ENCODE results near the gene EHMT1. TPM values are rescaled to one million over a fixed set of nuclear protein-coding genes. Genes with fewer than 3 reads are reported as not detected.

Gene EHMT1
- total and polyA plus RNA-seq, 2 experiments from 2014 or later = 162 to 177 TPM

- TF ChIP-seq JUNB (IDR thresholded peaks at IDR 0.05; ENCODE audit: unreplicated experiment) (no peak), EZH2phosphoT487 (IDR thresholded peaks at IDR 0.05; ENCODE audit: unreplicated experiment) (no peak), CREB1 (CRISPR knock-in tag; IDR thresholded peaks at IDR 0.05; ENCODE audit: low read depth) (no peak), NANOG (IDR thresholded peaks at IDR 0.05; ENCODE audit: borderline replicate concordance) (no peak), ZNF331 (CRISPR knock-in tag; IDR thresholded peaks at IDR 0.05; ENCODE audit: low read depth) (no peak)
Measured at GRCh38 chr9:137866226-137867141, 247.7 kb downstream of the EHMT1 start (continued).

- no peaks in the 10 kb centered on the region for H3K36me3 ChIP-seq (ENCODE audit: insufficient read depth)
- no peak for ATAC-seq
- Mint-ChIP-seq H3K9me3 (no peaks in the 10 kb centered on the region; the same call in 2 of the 3 replicates), H3K27ac (no peak overlapping the region), H3K36me3 (ENCODE audit: low read depth) (no peaks in the 10 kb centered on the region; the same call in 2 of the 3 replicates), H3K27me3 (ENCODE audit: insufficient read depth, low read depth, poor library complexity) (peaks cover 4% of the 10 kb centered on the region), H3K4me3 (no peak overlapping the region), H3K4me1 (peaks cover 4% of the 10 kb centered on the region)
- peaks cover under 1% of the 10 kb centered on the region; the same call in 1 of the 2 replicates for H3K27me3 ChIP-seq (ENCODE audit: insufficient read depth)
- H3K27ac ChIP-seq (ENCODE audit: low read depth) = no peak overlapping the region
- no peak overlapping the region for H3K4me3 ChIP-seq
- H3K4me2 ChIP-seq = no peak overlapping the region
- no peaks in the 10 kb centered on the region for H3K9me2 ChIP-seq (ENCODE audit: insufficient read depth)
- no peaks in the 10 kb centered on the region for H3K4me1 ChIP-seq (ENCODE audit: insufficient read depth)
- no peak overlapping the region for H2AFZ ChIP-seq
- TF ChIP-seq REST (IDR thresholded peaks at IDR 0.05; ENCODE audit: unreplicated experiment) = no peak
- no peak for TF ChIP-seq EZH2phosphoT487 (IDR thresholded peaks at IDR 0.05; ENCODE audit: unreplicated experiment)
- TF ChIP-seq STAT1 (IDR thresholded peaks at IDR 0.05; ENCODE audit: unreplicated experiment) = no peak
- TF ChIP-seq ZNF462 (CRISPR knock-in tag; IDR thresholded peaks at IDR 0.05) = no peak
- no peak for TF ChIP-seq CREB1 (CRISPR knock-in tag; IDR thresholded peaks at IDR 0.05; ENCODE audit: low read depth)
- no peak for TF ChIP-seq ZNF114 (CRISPR knock-in tag; IDR thresholded peaks at IDR 0.05)
- TF ChIP-seq ZNF331 (CRISPR knock-in tag; IDR thresholded peaks at IDR 0.05; ENCODE audit: low read depth) = no peak
- no peak for TF ChIP-seq EZH2 (IDR thresholded peaks at IDR 0.05; ENCODE audit: low read depth, unreplicated experiment)
- H4K20me1 ChIP-seq (replicated peaks; ENCODE audit: insufficient read depth) = no peaks in the 10 kb centered on the region
- H3F3A ChIP-seq (replicated peaks; ENCODE audit: low read depth) = no peaks in the 10 kb centered on the region
- no peak for DNase-seq (ENCODE audit: low spot score)
- no peaks in the 10 kb centered on the region for H3K79me2 ChIP-seq (replicated peaks; ENCODE audit: insufficient read depth)
Measured at GRCh38 chr9:137870432-137870831, 251.6 kb downstream of the EHMT1 start.
